Measurements from ENCODE around the gene FAM174C.
"Not testable (repeated sequence)": the region's sequence is repeated elsewhere in the genome, so short reads cannot be mapped to it uniquely, and the experiment has no call there.

Gene FAM174C

DNA sequence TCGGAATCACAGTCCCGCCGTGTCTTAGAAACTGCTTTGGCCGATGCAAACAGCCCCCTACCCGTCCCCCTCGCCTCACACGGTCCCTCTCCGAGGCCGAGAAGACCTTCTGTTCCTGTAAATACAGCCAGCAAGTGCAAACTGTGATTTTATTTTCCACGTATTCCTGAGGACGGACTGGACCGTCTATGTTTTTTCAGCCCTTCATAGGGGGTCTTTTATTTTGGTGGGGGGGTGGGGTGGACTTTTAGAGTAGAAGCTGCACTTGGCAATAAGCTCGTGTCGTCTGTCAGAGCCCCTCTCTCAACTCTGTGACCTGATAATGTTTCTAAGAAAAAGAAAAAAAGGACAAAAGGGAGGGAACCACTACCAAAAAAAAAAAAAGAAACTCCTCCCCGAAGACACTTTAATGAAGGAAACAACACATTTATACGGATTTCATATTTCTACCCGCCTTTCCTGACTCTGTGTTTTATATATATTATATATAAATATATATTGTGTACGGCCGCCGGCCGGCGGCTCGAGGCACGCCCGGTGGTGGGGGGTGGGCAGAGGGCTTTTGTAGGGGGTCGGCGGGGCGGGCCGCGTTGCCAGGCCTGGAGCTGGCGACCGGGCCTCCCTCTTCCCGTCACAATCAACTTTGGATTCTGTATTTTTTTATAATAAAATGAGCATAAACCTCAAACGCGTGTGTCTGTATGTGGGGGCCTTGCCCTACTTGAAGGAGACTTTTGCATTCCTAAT, 25.6 kb downstream of the FAM174C start:
- no peak overlapping the region for H3K9ac ChIP-seq (ENCODE audit: low read length in 5 of 5)
- H3K4me1 ChIP-seq (ENCODE audit: control insufficient read depth in 5 of 5, insufficient read depth in 5 of 5, low read length in 5 of 5): no peaks in the 10 kb centered on the region
- no peak overlapping the region for H3K27ac ChIP-seq (ENCODE audit: low read depth, low read length)
- H3K9me3 ChIP-seq (ENCODE audit: control insufficient read depth in 5 of 5, low read length in 5 of 5): no peaks in the 10 kb centered on the region
- H3K4me3 ChIP-seq (ENCODE audit: low read depth in 1 of 5, low read length in 5 of 5): no peak overlapping the region
- peaks cover 0 to 5% (median 3%) of the 10 kb centered on the region in 5 donors for H3K27me3 ChIP-seq (ENCODE audit: control insufficient read depth in 5 of 5, insufficient read depth in 4 of 5, low read length in 5 of 5)
- no peaks in the 10 kb centered on the region for H3K36me3 ChIP-seq (ENCODE audit: control insufficient read depth in 5 of 5, insufficient read depth in 5 of 5, low read length in 5 of 5)

DNA sequence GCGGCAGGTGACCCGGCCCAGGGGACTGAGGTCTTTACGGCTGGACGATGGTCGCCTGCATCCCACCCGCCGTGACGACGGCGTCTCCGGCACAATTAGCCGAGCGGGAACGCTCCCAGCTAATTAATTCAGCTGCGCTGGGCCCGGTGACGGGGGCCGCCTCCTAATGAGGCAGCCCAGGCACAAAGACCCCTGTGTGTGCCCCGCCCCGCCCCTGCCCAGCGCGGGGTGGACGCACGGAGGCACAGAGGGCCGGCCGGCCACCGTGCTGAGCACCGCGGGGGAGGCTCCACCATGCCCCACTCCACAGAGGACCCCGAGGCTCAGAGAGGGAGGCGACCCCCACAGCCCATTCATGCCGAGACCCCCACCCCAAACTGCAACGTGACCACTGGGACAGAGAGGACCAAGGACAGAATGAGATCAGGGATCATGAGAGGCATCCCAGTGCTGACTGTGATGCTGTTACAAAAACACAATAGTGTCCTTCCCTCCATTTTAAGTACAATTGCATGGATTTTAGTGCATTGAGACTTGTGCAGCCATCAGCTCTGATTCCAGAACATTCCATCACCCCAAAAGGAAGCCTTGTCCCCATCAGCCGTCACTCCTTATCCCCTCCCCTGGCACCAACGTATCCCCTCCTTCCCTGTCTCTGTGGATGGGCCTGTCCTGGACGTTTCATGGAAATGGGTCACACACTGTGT, 27.4 kb downstream of the FAM174C start:
- Histone ChIP-seq H3K9me3 (ENCODE audit: control insufficient read depth in 5 of 5, low read length in 5 of 5) (no peaks in the 10 kb centered on the region), H3K36me3 (ENCODE audit: control insufficient read depth in 5 of 5, insufficient read depth in 5 of 5, low read length in 5 of 5) (no peaks in the 10 kb centered on the region), H3K4me1 (ENCODE audit: control insufficient read depth in 5 of 5, insufficient read depth in 5 of 5, low read length in 5 of 5) (no peaks in the 10 kb centered on the region), H3K27me3 (ENCODE audit: control insufficient read depth in 5 of 5, insufficient read depth in 4 of 5, low read length in 5 of 5) (peaks cover 0 to 5% (median 0%) of the 10 kb centered on the region in 5 donors), H3K27ac (ENCODE audit: low read depth, low read length) (no peak overlapping the region), H3K4me3 (ENCODE audit: low read depth in 1 of 5, low read length in 5 of 5) (no peak overlapping the region), H3K9ac (ENCODE audit: low read length in 5 of 5) (no peak overlapping the region)

DNA sequence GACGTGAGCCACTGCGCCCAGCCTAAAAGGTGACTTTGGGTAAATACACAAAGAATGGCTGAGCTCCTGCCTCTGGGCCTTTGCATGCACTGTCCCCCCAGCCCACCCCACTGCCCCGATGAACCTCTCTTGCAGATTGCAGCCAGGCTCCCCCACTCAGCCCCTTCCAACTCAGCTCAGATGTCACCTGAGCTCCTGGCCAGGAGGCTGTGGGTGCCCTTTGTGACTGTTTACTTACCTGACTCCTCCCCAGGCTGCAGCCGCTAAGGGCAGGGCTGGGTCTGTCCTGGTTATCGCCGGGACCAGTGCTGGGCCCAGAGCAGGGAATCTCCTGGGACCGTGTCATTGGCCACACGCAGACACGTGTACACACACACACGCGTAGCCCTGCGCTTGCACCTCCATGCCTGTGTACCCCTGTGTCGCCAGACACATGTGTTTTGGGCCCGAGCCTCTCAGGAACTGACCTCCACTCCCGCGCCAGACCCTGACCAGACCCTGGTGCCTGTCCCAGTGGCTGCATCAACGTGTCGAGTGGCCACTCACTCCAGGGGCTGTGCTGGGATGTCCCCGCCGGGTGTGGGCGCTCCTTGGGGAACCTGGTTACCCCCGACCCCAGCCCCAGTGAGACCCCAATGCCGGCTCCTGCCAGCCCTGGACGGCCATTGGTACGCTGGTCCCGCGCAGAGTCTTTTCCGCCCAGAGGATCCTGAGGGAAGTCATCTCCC, 29.0 kb downstream of the FAM174C start:
- Histone ChIP-seq H3K9ac (ENCODE audit: low read length in 5 of 5) (no peak overlapping the region), H3K4me3 (ENCODE audit: low read depth in 1 of 5, low read length in 5 of 5) (no peak overlapping the region), H3K27me3 (ENCODE audit: control insufficient read depth in 5 of 5, insufficient read depth in 4 of 5, low read length in 5 of 5) (peaks cover 0 to 6% (median 2%) of the 10 kb centered on the region in 5 donors), H3K9me3 (ENCODE audit: control insufficient read depth in 5 of 5, low read length in 5 of 5) (no peaks in the 10 kb centered on the region), H3K36me3 (ENCODE audit: control insufficient read depth in 5 of 5, insufficient read depth in 5 of 5, low read length in 5 of 5) (no peaks in the 10 kb centered on the region), H3K27ac (ENCODE audit: low read depth, low read length) (no peak overlapping the region), H3K4me1 (ENCODE audit: control insufficient read depth in 5 of 5, insufficient read depth in 5 of 5, low read length in 5 of 5) (no peaks in the 10 kb centered on the region)

DNA sequence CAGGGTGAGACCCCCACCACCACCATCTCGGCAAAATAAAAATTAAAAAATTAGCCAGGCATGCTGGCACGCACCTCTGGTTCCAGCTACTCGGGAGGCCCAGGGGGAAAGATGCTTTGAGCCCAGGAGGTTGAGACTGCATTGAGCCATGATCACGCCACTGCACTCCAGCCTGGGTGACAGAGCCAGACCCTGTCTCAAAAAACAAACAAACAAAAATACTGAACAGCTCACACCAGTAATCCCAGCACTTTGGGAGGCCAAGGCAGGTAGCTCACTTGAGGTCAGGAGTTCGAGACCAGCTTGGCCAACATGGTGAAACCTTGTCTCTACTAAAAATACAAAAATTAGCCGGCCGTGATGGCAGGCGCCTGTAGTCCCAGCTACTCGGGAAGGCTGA, 30.0 kb downstream of the FAM174C start:
- not testable (repeated sequence) for H3K4me1 ChIP-seq (ENCODE audit: control insufficient read depth in 5 of 5, insufficient read depth in 5 of 5, low read length in 5 of 5); H3K4me3 ChIP-seq (ENCODE audit: low read depth in 1 of 5, low read length in 5 of 5); H3K9ac ChIP-seq (ENCODE audit: low read length in 5 of 5); H3K27ac ChIP-seq (ENCODE audit: low read depth, low read length); H3K9me3 ChIP-seq (ENCODE audit: control insufficient read depth in 5 of 5, low read length in 5 of 5); H3K36me3 ChIP-seq (ENCODE audit: control insufficient read depth in 5 of 5, insufficient read depth in 5 of 5, low read length in 5 of 5)
- peaks cover 5 to 11% (median 10%) of the 10 kb centered on the region in 5 donors for H3K27me3 ChIP-seq (ENCODE audit: control insufficient read depth in 5 of 5, insufficient read depth in 4 of 5, low read length in 5 of 5)

DNA sequence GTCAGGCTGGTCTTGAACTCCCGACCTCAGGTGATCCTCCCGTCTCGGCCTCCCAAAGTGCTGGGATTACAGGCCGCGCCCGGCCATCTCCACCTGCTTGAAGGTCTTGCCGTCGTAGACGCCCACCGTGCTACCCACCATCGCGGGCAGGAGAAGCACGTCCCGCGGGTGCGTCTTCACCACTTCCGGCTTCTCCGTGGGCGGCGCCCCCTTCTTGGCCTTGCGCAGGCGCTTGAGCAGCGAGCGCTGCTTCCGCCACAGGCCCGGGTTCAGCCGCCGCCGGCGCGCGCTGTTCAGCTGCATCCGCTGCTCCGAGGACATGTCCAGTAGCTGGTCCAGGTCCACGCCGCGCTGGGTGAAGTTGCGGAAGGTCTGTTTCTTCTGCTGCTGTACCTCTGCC, 32.0 kb downstream of the FAM174C start:
- no peak overlapping the region for H3K9ac ChIP-seq (ENCODE audit: low read length in 5 of 5)
- no peaks in the 10 kb centered on the region for H3K36me3 ChIP-seq (ENCODE audit: control insufficient read depth in 5 of 5, insufficient read depth in 5 of 5, low read length in 5 of 5)
- H3K27me3 ChIP-seq (ENCODE audit: control insufficient read depth in 5 of 5, insufficient read depth in 4 of 5, low read length in 5 of 5): peaks cover 5 to 20% (median 18%) of the 10 kb centered on the region in 5 donors

DNA sequence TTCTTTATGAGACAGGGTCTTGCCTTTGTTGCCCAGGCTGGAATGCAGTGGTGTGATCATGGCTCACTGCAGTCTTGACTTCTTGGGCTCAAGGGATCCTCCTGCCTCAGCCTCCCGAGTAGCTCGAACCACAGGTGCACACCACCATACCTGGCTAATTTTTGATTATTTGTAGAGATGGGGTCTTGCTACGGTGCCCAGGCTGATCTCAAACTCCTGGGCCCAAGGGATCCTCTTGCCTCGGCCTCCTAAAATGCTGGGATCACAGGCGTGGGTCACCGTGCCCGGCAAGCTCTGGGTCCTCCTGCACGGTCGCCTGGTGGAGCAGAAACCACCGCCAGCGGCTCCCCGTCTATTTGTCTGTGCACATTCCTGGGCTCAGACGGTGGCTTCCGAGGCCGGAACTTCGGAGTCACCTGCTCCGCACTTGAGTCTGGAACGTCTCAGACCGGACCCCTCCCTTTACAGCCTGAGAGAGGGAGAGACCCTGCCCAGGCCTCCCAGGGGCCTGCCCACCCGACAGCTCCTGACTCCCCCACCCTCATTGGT, 32.5 kb downstream of the FAM174C start:
- no peaks in the 10 kb centered on the region for H3K9me3 ChIP-seq (ENCODE audit: control insufficient read depth in 5 of 5, low read length in 5 of 5)
- no peaks in the 10 kb centered on the region for H3K4me1 ChIP-seq (ENCODE audit: control insufficient read depth in 5 of 5, insufficient read depth in 5 of 5, low read length in 5 of 5)
- H3K27ac ChIP-seq (ENCODE audit: low read depth, low read length): no peak overlapping the region
- no peaks in the 10 kb centered on the region for H3K36me3 ChIP-seq (ENCODE audit: control insufficient read depth in 5 of 5, insufficient read depth in 5 of 5, low read length in 5 of 5)
- H3K4me3 ChIP-seq (ENCODE audit: low read depth in 1 of 5, low read length in 5 of 5): no peak overlapping the region
- no peak overlapping the region for H3K9ac ChIP-seq (ENCODE audit: low read length in 5 of 5)
- H3K27me3 ChIP-seq (ENCODE audit: control insufficient read depth in 5 of 5, insufficient read depth in 4 of 5, low read length in 5 of 5): peaks cover 5 to 20% (median 19%) of the 10 kb centered on the region in 5 donors

More for the DNA sequence above, 32.0 kb downstream of the FAM174C start:
- Histone ChIP-seq H3K4me3 (ENCODE audit: low read depth in 1 of 5, low read length in 5 of 5) (no peak overlapping the region), H3K27ac (ENCODE audit: low read depth, low read length) (no peak overlapping the region), H3K9me3 (ENCODE audit: control insufficient read depth in 5 of 5, low read length in 5 of 5) (no peaks in the 10 kb centered on the region), H3K4me1 (ENCODE audit: control insufficient read depth in 5 of 5, insufficient read depth in 5 of 5, low read length in 5 of 5) (no peaks in the 10 kb centered on the region)

DNA sequence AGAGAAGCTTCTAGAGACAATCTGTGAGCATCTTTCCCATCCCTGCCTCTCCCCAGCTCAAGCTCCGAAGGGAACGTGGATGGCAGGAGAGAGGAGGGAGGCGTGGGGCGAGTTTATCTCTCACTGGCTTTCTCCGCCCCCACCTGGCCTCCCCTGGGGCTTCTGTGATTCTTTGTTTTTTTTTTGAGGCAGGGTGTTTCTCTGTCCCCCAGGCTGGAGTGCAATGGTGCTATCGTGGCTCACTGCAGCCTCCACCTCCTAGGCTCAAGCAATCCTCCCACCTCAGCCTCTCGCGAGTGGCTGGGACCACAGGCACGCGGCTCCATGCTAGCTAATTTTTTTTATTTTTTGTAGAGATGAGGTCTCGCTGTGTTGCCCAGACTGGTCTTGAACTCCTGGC, 33.4 kb downstream of the FAM174C start:
- no peaks in the 10 kb centered on the region for H3K9me3 ChIP-seq (ENCODE audit: control insufficient read depth in 5 of 5, low read length in 5 of 5)
- no peaks in the 10 kb centered on the region for H3K36me3 ChIP-seq (ENCODE audit: control insufficient read depth in 5 of 5, insufficient read depth in 5 of 5, low read length in 5 of 5)
- H3K9ac ChIP-seq (ENCODE audit: low read length in 5 of 5): no peak overlapping the region
- H3K4me3 ChIP-seq (ENCODE audit: low read depth in 1 of 5, low read length in 5 of 5): no peak overlapping the region
- H3K27ac ChIP-seq (ENCODE audit: low read depth, low read length): no peak overlapping the region
- H3K27me3 ChIP-seq (ENCODE audit: control insufficient read depth in 5 of 5, insufficient read depth in 4 of 5, low read length in 5 of 5): peaks cover 13 to 29% (median 27%) of the 10 kb centered on the region in 5 donors
- H3K4me1 ChIP-seq (ENCODE audit: control insufficient read depth in 5 of 5, insufficient read depth in 5 of 5, low read length in 5 of 5): no peaks in the 10 kb centered on the region

DNA sequence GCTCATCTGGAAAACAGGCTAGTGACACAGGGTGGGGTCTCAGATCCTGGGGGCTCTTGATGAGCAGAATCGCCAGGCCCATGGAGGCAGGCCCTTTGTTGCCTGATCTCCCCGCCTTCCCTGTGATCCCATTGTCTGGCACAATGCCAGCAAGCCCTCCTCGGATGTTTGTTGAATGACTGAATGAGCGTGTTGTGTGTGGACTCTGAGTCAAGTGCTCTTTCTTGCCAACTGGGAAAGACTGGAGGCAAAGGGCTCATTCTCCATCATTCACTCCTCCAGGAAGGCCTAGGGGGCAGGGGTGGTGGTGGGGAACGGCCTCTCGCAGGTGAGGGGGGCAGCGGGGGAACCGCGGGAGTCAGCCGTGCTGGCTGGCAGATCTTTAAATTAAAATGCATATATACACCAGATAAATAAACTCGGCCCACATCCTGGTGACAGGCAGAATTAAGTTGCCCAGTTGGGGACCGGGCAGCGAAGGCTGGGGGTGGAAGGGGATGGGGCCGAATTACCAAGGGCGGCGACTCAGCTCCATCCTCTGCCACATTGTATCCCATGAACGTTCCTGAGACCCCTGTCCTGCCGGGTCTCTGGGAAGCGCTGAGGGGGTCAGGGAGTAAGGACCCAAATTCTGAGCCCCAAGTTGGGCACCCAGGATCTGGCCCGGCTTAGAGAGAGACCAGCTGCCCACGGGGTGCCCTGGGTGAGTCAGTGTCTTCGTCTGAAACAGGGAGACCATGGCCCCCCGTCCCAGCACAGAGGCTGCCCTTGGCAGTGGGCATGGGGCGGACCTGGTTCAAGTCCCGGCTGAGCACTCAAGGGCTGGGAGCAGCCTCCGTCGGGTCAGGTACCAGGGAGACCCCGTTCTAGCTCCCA, 34.9 kb downstream of the FAM174C start:
- Histone ChIP-seq H3K27me3 (ENCODE audit: control insufficient read depth in 5 of 5, insufficient read depth in 4 of 5, low read length in 5 of 5) (peaks cover 19 to 38% (median 35%) of the 10 kb centered on the region in 5 donors), H3K4me3 (ENCODE audit: low read depth in 1 of 5, low read length in 5 of 5) (no peak overlapping the region), H3K9me3 (ENCODE audit: control insufficient read depth in 5 of 5, low read length in 5 of 5) (no peaks in the 10 kb centered on the region), H3K36me3 (ENCODE audit: control insufficient read depth in 5 of 5, insufficient read depth in 5 of 5, low read length in 5 of 5) (no peaks in the 10 kb centered on the region), H3K9ac (ENCODE audit: low read length in 5 of 5) (no peak overlapping the region), H3K4me1 (ENCODE audit: control insufficient read depth in 5 of 5, insufficient read depth in 5 of 5, low read length in 5 of 5) (peaks cover 0 to under 1% (median under 1%) of the 10 kb centered on the region in 5 donors), H3K27ac (ENCODE audit: low read depth, low read length) (no peak overlapping the region)

DNA sequence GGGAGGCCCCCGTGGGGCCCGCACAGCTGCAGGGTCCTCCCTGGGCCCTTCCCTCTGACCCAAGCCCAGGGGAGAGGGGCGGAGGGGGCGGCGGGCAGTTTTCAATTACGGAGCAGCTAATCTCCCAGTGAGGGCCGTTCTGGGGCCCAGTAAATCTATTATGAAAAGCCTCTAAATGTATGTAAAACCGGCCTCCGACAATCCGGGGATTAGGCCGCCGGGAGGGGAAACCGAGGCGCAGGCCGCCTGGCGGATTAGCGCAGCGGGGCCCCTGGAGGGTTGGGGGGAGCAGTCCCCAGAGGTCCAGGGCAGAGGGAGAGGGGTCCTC, 35.5 kb downstream of the FAM174C start:
- no peak overlapping the region for H3K4me3 ChIP-seq (ENCODE audit: low read depth in 1 of 5, low read length in 5 of 5)
- no peak overlapping the region for H3K9ac ChIP-seq (ENCODE audit: low read length in 5 of 5)
- peaks cover 0 to 6% (median 5%) of the 10 kb centered on the region in 5 donors for H3K4me1 ChIP-seq (ENCODE audit: control insufficient read depth in 5 of 5, insufficient read depth in 5 of 5, low read length in 5 of 5)
- no peaks in the 10 kb centered on the region for H3K9me3 ChIP-seq (ENCODE audit: control insufficient read depth in 5 of 5, low read length in 5 of 5)
- peaks cover 19 to 42% (median 39%) of the 10 kb centered on the region in 5 donors for H3K27me3 ChIP-seq (ENCODE audit: control insufficient read depth in 5 of 5, insufficient read depth in 4 of 5, low read length in 5 of 5)
- H3K27ac ChIP-seq (ENCODE audit: low read depth, low read length): no peak overlapping the region
- H3K36me3 ChIP-seq (ENCODE audit: control insufficient read depth in 5 of 5, insufficient read depth in 5 of 5, low read length in 5 of 5): no peaks in the 10 kb centered on the region
